Karpas-422 (cell line): ENCODE data around the gene ZFYVE28. TPM values are rescaled to one million over a fixed set of nuclear protein-coding genes. Genes with fewer than 3 reads are reported as not detected.
"Not testable (repeated sequence)": the region's sequence is repeated elsewhere in the genome, so short reads cannot be mapped to it uniquely, and the experiment has no call there.

ENCODE experiments used
- DNase-seq: peaks from one replicate; pipeline ENCODE4 v3.0.0-alpha.2; 2015
- H2AFZ ChIP-seq: fragments of 200-600 bp; sonication (generic); 2 replicates; pipeline ENCODE4 v1.6.1; 2014; ENCODE audit warnings: antibody characterized with exemption, low read length, mixed read lengths
- H3K27ac ChIP-seq: fragments of 200-600 bp; sonication (generic); 2 replicates; pipeline ENCODE4 v1.5.1; 2014; ENCODE audit warnings: mild to moderate bottlenecking, low read length, moderate library complexity
- H3K27me3 ChIP-seq: fragments of 200-600 bp; sonication (generic); 2 replicates; pipeline ENCODE4 v1.6.1; 2014; ENCODE audit warnings: low read length, mixed read lengths
- H3K36me3 ChIP-seq: fragments of 200-600 bp; sonication (generic); 2 replicates; pipeline ENCODE4 v1.6.1; 2014; ENCODE audit warnings: low read length, mixed read lengths; ENCODE audit not compliant: insufficient read depth
- H3K4me1 ChIP-seq: fragments of 200-600 bp; sonication (generic); 2 replicates; pipeline ENCODE4 v1.6.1; 2014; ENCODE audit warnings: mild to moderate bottlenecking, low read length, mixed read lengths
- H3K4me2 ChIP-seq: fragments of 200-600 bp; sonication (generic); 2 replicates; pipeline ENCODE4 v1.6.1; 2014; ENCODE audit warnings: low read length, low read depth, mild to moderate bottlenecking; ENCODE audit not compliant: poor library complexity, severe bottlenecking
- H3K4me3 ChIP-seq: fragments of 200-600 bp; sonication (generic); 2 replicates; pipeline ENCODE4 v1.5.1; 2014; ENCODE audit warnings: mild to moderate bottlenecking, antibody characterized with exemption, low read length, mixed read lengths
- H3K79me2 ChIP-seq: fragments of 200-600 bp; sonication (generic); 2 replicates; pipeline ENCODE4 v1.6.1; 2014; ENCODE audit warnings: mild to moderate bottlenecking, low read length, mixed read lengths
- H3K9ac ChIP-seq: fragments of 200-600 bp; sonication (generic); 2 replicates; pipeline ENCODE4 v1.6.0; 2014; ENCODE audit warnings: low read length
- H3K9me2 ChIP-seq: fragments of 200-600 bp; sonication (generic), shearing (Covaris generic); replicated peaks from 2 replicates; pipeline ENCODE4 v1.6.0; 2014; ENCODE audit warnings: mild to moderate bottlenecking, low read length, moderate library complexity; ENCODE audit not compliant: insufficient read depth
- H3K9me3 ChIP-seq: fragments of 300-700, 200-600 bp; sonication (generic); 2 replicates; pipeline ENCODE4 v1.6.1; 2014; ENCODE audit warnings: low read length, mixed read lengths
- H4K20me1 ChIP-seq: fragments of 200-600 bp; sonication (generic); 2 replicates; pipeline ENCODE4 v1.6.1; 2014; ENCODE audit warnings: mild to moderate bottlenecking, antibody characterized with exemption, low read length, low read depth; ENCODE audit not compliant: insufficient read depth
- total RNA-seq: library from RNA; depleted of rRNA; stranded (reverse); fragments of >200 nt; shearing (Covaris generic); gene quantifications from 2 replicates; pipeline ENCODE4 v1.2.3, GENCODE V29; 2014; ENCODE audit warnings: low replicate concordance

The ZFYVE28 gene
- total RNA-seq, 1 experiment from 2014 or later, result 2.0 TPM

DNA sequence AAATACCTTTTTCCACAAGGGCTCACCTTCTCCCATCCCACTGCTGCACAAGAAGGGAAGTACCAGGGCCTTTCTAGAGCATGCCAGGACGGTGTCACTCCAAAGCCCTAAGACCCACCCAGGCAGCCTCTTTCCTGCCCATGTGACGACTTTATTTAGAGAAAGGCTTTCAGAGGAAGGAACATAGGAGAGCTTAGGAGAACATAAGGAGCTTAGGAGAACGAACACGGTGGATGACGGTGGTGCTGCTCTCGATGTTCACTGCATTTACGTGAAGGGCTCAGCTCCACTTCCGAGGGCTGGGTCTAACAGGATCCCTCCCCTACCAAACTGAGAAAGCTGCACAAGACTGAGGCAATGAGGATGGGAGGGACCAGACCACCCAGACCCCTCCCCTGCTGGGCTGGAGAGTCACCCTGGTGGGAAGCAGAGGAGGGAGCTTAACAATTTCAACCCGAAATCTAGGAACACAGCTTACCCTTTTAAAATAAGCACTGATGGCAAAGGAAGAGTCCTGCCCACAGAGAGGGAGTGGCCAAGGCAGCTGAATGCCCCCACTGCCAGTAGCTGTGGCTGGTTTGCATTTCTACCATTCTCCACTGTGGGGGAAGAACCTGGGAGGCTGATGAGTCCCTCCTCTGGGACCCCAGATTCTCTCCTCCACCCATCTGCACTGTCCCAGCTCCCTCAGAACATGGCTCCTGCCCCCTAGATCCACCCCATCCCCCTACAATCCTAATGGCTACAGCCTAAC, 29.8 kb downstream of the ZFYVE28 start:
- no peaks in the 10 kb centered on the region for H3K79me2 ChIP-seq
- H2AFZ ChIP-seq, result no peak overlapping the region
- no peaks in the 10 kb centered on the region for H3K9me2 ChIP-seq
- H4K20me1 ChIP-seq, result no peaks in the 10 kb centered on the region
- H3K36me3 ChIP-seq, result no peaks in the 10 kb centered on the region
- H3K4me2 ChIP-seq, result peak overlapping the region; percentile 67
- H3K9ac ChIP-seq, result peak overlapping the region; percentile 61
- peak overlapping the region; percentile 53; the same call in 1 of the 2 replicates for H3K4me3 ChIP-seq
- H3K4me1 ChIP-seq, result peaks cover 60% of the 10 kb centered on the region
- DNase-seq, result peak; percentile 61
- H3K27me3 ChIP-seq, result no peaks in the 10 kb centered on the region
- H3K27ac ChIP-seq, result no peak overlapping the region
- no peaks in the 10 kb centered on the region for H3K9me3 ChIP-seq

DNA sequence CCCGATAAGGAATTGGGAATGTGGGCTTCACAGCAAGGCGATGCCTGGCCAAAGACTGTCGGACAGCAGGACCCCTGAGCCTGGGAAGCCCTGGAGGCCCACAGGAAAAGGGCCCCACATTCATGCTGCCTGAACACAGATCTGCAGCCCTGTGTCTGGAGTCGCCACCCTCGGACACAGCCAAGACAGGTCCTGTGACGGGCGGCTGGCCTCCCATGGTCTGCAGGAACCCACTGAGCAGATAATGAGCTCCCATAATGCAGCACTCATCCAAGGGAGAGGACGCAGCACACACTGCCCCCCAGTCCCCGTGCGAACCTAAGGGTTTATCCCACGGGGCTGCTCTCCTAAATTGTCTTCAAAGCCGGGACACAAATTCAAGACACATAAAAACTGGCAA, 30.6 kb downstream of the ZFYVE28 start:
- Histone ChIP-seq H3K4me1 (peaks cover 60% of the 10 kb centered on the region), H3K36me3 (no peaks in the 10 kb centered on the region), H3K27me3 (no peaks in the 10 kb centered on the region), H3K27ac (no peak overlapping the region), H3K4me3 (no peak overlapping the region), H4K20me1 (no peaks in the 10 kb centered on the region), H2AFZ (no peak overlapping the region), H3K9me3 (no peaks in the 10 kb centered on the region), H3K4me2 (no peak overlapping the region), H3K9ac (no peak overlapping the region), H3K9me2 (no peaks in the 10 kb centered on the region), H3K79me2 (no peaks in the 10 kb centered on the region)
- DNase-seq, result no peak

DNA sequence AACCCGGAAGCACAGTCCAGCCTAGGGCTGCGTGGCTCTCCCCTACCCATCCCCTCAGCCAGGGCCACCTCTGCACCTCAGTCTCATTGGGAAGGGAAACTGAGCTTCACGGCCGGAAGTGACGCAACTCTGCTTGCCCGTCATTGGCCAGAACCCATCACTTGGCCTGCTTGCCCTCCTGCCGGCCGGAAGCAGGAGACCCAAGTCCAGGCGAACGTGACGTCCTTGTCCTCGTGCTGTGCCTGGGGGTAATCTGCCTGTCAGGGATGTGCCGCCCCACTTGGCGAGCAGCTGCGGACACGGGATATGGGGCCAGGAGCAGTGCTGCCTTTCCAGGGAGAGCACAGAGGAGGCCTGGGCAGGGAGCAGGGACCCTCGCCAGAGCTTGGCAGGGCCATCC, 31.2 kb downstream of the ZFYVE28 start:
- Histone ChIP-seq H3K4me2 (no peak overlapping the region), H3K36me3 (no peaks in the 10 kb centered on the region), H4K20me1 (no peaks in the 10 kb centered on the region), H2AFZ (no peak overlapping the region), H3K27ac (no peak overlapping the region), H3K9me2 (no peaks in the 10 kb centered on the region), H3K4me1 (peaks cover 60% of the 10 kb centered on the region), H3K27me3 (no peaks in the 10 kb centered on the region), H3K9ac (no peak overlapping the region), H3K9me3 (no peaks in the 10 kb centered on the region), H3K79me2 (no peaks in the 10 kb centered on the region), H3K4me3 (no peak overlapping the region)
- no peak for DNase-seq

DNA sequence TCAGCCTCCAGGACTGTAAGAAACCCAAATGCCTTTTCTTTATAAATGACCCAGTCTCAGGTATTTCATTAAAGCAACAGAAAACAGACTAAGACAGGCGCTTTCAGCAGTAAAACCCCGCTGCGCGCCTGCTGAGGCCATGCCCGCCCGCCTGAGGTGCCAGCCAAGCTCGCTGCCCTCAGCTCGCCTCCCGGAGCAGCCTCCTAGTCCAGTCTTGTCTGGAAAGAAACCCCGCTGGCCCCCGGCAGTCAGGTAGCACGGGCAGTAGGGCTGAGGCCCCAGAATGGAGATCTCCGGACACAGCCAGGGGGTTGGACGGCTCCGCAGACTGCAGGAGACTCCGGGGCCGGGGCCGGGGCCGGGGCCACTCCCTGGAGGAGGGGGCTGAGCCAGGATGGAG, 31.7 kb downstream of the ZFYVE28 start:
- Histone ChIP-seq H2AFZ (no peak overlapping the region), H3K4me3 (no peak overlapping the region), H3K36me3 (no peaks in the 10 kb centered on the region), H3K9me3 (no peaks in the 10 kb centered on the region), H3K4me1 (peaks cover 58% of the 10 kb centered on the region), H3K27me3 (no peaks in the 10 kb centered on the region), H3K4me2 (no peak overlapping the region), H3K79me2 (no peaks in the 10 kb centered on the region), H3K9me2 (no peaks in the 10 kb centered on the region), H3K27ac (no peak overlapping the region), H3K9ac (no peak overlapping the region), H4K20me1 (no peaks in the 10 kb centered on the region)
- DNase-seq, result no peak

DNA sequence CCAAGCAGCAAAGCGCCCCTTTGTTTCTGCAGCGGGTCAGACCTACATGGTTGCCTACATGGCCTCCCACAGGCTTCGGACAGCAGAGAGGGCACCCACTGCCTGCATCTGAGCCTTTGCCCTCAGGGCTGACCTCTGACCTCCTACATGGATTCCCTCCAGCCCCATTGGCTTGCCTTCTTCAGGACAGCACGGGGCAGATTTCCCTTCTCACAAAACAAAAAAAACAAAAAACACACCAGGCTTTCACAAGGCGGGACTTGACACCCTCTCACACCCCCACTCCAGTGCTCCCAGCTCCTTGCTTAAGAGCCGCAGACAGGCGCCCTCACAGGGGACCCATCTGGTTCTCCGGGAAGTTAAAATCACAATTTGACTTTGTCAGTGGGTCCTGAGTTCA, 32.9 kb downstream of the ZFYVE28 start:
- H3K9me3 ChIP-seq, result no peaks in the 10 kb centered on the region
- H3K9me2 ChIP-seq, result no peaks in the 10 kb centered on the region
- no peak overlapping the region for H3K4me3 ChIP-seq
- DNase-seq, result no peak
- H2AFZ ChIP-seq, result no peak overlapping the region
- peaks cover 54% of the 10 kb centered on the region for H3K4me1 ChIP-seq
- no peaks in the 10 kb centered on the region for H3K27me3 ChIP-seq
- no peak overlapping the region for H3K4me2 ChIP-seq
- H3K79me2 ChIP-seq, result no peaks in the 10 kb centered on the region
- H3K9ac ChIP-seq, result no peak overlapping the region
- no peak overlapping the region for H3K27ac ChIP-seq
- H4K20me1 ChIP-seq, result no peaks in the 10 kb centered on the region
- no peaks in the 10 kb centered on the region for H3K36me3 ChIP-seq

DNA sequence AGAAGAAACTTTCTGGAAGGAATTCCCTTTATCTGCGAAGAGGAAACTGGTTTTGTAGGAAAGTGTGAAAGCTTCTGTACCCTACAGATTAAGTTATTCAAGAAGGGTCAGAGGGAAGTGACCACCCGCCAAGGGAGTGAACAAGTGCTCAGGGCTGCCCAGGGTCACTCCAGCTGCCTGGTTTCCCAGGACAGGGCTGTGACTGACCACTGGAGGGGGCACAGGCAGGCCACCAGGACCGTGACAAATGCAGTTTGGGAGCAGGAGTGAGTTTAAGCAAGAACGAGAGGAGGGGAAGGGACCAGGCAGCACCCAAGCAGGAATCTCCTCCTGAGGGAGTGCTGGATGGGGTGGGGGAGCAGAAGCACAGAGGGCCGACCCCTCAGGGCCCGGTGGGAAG, 34.2 kb downstream of the ZFYVE28 start:
- Histone ChIP-seq H3K9me3 (no peaks in the 10 kb centered on the region), H3K9ac (no peak overlapping the region), H3K79me2 (no peaks in the 10 kb centered on the region), H3K27me3 (no peaks in the 10 kb centered on the region), H3K4me3 (no peak overlapping the region), H3K4me1 (peaks cover 46% of the 10 kb centered on the region), H4K20me1 (no peaks in the 10 kb centered on the region), H2AFZ (no peak overlapping the region), H3K4me2 (no peak overlapping the region), H3K9me2 (no peaks in the 10 kb centered on the region), H3K27ac (no peak overlapping the region), H3K36me3 (no peaks in the 10 kb centered on the region)
- DNase-seq, result no peak

DNA sequence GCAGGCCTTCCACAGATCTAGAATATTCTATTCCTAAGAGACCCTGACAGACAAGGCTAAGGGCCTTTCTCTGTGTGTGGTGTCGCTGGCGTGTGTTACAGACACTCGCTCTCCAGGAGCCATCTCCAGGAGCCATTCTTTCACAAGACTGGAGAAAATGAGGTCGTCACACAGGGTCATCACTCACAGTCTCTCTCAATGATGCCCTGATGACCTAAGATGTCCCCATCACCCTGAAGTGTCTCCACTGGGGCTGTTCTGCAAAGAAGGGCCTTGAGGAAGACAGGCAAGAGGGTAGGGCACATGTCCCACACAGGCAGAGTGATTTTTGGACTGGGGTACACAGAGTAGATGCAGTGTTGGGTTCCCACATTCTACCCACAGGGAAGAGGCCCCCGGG, 34.7 kb downstream of the ZFYVE28 start:
- Histone ChIP-seq H3K9me3 (no peaks in the 10 kb centered on the region), H3K9ac (no peak overlapping the region), H3K4me2 (no peak overlapping the region), H3K4me3 (no peak overlapping the region), H3K4me1 (peaks cover 41% of the 10 kb centered on the region), H4K20me1 (no peaks in the 10 kb centered on the region), H3K27me3 (no peaks in the 10 kb centered on the region), H3K27ac (no peak overlapping the region), H3K9me2 (no peaks in the 10 kb centered on the region), H3K79me2 (no peaks in the 10 kb centered on the region), H2AFZ (no peak overlapping the region), H3K36me3 (no peaks in the 10 kb centered on the region)
- no peak for DNase-seq

DNA sequence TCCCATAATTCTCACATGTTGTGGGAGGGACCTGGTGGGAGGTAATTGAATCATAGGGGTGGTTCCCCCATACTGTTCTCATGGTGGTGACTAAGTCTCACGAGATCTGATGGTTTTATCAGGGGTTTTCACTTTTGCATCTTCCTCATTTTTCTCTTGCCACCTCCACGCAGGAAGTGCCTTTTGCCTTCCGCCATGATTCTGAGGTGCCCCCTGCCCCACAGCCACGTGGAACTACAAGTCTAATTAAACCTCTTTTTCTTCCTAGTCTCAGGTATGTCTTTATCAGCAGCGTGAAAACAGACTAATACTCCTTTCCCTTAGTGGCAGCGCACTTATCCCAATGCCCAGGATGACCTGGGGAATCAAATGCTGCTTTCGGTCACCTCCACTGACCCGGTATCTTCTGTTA, 35.2 kb downstream of the ZFYVE28 start:
- H3K9ac ChIP-seq, H3K4me3 ChIP-seq, H2AFZ ChIP-seq, H3K27me3 ChIP-seq, H3K9me3 ChIP-seq, H3K36me3 ChIP-seq, H4K20me1 ChIP-seq, H3K27ac ChIP-seq, H3K9me2 ChIP-seq, H3K79me2 ChIP-seq: not testable (repeated sequence)
- Histone ChIP-seq H3K4me2 (peak overlapping the region; percentile 61), H3K4me1 (peaks cover 35% of the 10 kb centered on the region)
- DNase-seq, result peak; percentile 57
